ENCODE measurements around the gene TMEM86A.

The TMEM86A gene

DNA sequence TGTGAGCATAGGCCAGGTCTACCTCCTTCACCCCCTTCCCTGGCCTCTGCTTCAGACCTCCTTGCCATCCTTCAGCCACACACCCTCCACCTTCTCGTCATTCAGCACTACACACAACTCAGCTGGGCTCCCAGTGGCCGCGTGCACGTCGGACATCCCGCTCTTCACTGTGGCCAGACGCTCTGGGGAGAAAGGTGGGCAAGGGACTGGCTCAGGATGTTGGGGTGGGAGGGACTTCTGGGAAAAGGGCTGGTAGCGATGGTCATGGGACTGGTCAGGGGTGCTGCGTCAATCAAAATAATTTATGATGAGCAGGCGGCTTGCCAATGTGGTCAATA, 15.8 kb downstream of the TMEM86A start:
- Histone ChIP-seq H3K36me3 (replicated peaks) (no peaks in the 10 kb centered on the region), H3K4me3 (ENCODE audit: low read depth, low read length) (no peak overlapping the region), H3K27me3 (replicated peaks) (no peaks in the 10 kb centered on the region), H3K27ac (no peak overlapping the region)
- TF ChIP-seq, protein P1, sequence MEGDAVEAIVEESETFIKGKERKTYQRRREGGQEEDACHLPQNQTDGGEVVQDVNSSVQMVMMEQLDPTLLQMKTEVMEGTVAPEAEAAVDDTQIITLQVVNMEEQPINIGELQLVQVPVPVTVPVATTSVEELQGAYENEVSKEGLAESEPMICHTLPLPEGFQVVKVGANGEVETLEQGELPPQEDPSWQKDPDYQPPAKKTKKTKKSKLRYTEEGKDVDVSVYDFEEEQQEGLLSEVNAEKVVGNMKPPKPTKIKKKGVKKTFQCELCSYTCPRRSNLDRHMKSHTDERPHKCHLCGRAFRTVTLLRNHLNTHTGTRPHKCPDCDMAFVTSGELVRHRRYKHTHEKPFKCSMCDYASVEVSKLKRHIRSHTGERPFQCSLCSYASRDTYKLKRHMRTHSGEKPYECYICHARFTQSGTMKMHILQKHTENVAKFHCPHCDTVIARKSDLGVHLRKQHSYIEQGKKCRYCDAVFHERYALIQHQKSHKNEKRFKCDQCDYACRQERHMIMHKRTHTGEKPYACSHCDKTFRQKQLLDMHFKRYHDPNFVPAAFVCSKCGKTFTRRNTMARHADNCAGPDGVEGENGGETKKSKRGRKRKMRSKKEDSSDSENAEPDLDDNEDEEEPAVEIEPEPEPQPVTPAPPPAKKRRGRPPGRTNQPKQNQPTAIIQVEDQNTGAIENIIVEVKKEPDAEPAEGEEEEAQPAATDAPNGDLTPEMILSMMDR (IDR thresholded peaks at IDR 0.05; ENCODE audit: low read depth, low read length, missing control alignments), result no peak
- DNase-seq, result no peak
- in situ Hi-C loops (cut with HindIII; ENCODE audit: low pct_ligation_motif_present, low sequenced_read_pairs), result no loop called here

DNA sequence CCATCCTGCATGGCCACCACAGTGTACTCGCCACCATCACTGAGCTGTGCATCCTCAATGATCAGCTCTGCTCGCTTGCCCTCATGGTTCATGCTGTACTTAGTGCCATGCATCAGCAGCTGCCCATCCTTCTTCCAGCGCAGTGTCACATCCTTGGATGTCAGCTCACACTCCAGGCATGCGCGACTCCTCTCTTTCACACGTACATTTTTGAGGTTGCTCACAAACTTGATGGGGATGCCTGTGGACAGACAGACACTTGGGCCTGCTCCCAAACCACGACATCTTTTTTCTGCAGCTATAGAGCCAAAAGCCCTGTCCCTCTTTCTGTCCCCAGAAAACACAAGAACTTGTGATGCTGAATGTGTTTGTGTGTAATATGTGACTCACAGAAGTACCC, 16.9 kb downstream of the TMEM86A start:
- Histone ChIP-seq H3K36me3 (replicated peaks) (no peaks in the 10 kb centered on the region), H3K4me3 (ENCODE audit: low read depth, low read length) (no peak overlapping the region), H3K27ac (no peak overlapping the region), H3K27me3 (replicated peaks) (no peaks in the 10 kb centered on the region)
- TF ChIP-seq, protein P1 (IDR thresholded peaks at IDR 0.05; ENCODE audit: low read depth, low read length, missing control alignments), result no peak
- in situ Hi-C loops (cut with HindIII; ENCODE audit: low pct_ligation_motif_present, low sequenced_read_pairs), result no loop called here
- DNase-seq, result no peak

DNA sequence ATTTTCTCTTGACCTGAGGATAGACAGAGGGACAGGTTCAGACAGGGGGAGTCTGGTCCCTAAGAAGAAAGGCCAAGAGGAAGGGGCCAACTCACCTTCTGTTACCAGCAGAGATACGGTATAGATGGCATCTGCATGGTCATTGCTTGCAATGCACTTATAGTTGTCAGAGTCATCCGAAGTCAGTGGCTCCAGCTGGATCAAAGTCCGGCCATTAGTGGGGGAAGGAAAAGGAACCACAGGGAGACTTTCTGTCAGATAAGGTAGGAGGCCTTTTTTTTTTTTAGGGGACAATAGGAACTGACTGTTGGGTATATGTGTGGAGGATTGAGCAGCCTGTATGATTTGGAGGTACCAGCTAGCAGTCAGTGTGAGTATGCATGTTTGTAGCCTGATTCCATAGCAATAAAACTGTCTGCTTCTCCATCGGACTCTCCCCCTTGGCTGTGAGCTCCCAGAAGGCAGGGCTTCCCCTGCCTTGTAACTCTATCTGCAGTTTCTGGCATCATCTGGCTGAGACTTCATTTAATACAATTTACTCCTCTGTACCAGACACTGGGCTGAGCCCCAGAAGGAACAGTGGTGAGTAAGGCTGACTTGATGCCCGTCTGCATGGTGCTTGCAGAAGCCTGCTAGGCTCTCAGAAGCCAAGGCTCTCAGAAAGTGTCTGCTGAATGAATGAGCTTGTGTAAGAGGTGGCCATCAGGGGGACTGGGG, 21.7 kb downstream of the TMEM86A start:
- no peaks in the 10 kb centered on the region for H3K36me3 ChIP-seq (replicated peaks)
- H3K27me3 ChIP-seq (replicated peaks), result no peaks in the 10 kb centered on the region
- no peak overlapping the region for H3K4me3 ChIP-seq (ENCODE audit: low read depth, low read length)
- no peak for DNase-seq
- TF ChIP-seq, protein P1 (IDR thresholded peaks at IDR 0.05; ENCODE audit: low read depth, low read length, missing control alignments), result no peak
- no peak overlapping the region for H3K27ac ChIP-seq
- in situ Hi-C loops (cut with HindIII; ENCODE audit: low pct_ligation_motif_present, low sequenced_read_pairs), result no loop called here

DNA sequence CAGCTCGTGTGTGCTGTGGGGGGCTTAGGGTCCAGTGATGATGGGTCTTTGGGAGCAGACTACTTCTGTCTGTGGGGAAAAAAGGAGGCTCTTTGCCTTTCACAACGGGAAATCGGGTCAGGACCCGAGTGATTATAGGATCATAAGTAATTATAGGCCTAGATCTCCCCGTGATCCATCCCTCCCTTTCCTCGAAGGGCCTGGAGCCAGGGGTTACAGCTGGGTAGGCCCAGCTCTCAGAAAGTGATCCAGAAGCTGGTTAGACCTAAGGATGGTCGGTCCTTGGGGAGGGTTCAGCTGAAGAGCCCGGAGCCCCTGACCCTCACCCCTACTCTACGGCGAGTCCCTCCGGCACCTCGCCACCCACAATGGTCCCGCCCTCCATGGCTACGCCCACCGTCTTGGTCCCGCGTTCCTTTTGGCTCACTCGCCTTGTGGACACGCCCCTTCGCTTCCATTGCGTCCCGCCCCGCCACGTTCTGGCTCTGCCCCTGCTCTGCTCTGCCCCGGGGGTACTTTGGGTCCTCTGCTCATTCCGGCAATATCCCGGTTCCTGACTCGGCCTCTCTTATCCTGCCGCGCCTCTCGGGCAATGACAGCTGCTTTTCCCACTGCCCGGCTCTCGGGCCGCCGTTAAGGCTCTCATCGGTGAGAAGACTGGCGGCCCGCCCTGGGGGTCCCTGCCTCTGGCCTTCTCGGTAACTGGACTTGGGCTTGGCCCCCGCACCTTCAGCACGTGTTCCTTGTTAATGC, 22.4 kb downstream of the TMEM86A start:
- peak overlapping the region; percentile 66 for H3K4me3 ChIP-seq (ENCODE audit: low read depth, low read length)
- TF ChIP-seq, protein P1 (IDR thresholded peaks at IDR 0.05; ENCODE audit: low read depth, low read length, missing control alignments), result no peak
- H3K27ac ChIP-seq, result no peak overlapping the region
- DNase-seq, result peak; percentile 55
- no peaks in the 10 kb centered on the region for H3K36me3 ChIP-seq (replicated peaks)
- H3K27me3 ChIP-seq (replicated peaks), result no peaks in the 10 kb centered on the region
- in situ Hi-C loops (cut with HindIII; ENCODE audit: low pct_ligation_motif_present, low sequenced_read_pairs), result no loop called here

DNA sequence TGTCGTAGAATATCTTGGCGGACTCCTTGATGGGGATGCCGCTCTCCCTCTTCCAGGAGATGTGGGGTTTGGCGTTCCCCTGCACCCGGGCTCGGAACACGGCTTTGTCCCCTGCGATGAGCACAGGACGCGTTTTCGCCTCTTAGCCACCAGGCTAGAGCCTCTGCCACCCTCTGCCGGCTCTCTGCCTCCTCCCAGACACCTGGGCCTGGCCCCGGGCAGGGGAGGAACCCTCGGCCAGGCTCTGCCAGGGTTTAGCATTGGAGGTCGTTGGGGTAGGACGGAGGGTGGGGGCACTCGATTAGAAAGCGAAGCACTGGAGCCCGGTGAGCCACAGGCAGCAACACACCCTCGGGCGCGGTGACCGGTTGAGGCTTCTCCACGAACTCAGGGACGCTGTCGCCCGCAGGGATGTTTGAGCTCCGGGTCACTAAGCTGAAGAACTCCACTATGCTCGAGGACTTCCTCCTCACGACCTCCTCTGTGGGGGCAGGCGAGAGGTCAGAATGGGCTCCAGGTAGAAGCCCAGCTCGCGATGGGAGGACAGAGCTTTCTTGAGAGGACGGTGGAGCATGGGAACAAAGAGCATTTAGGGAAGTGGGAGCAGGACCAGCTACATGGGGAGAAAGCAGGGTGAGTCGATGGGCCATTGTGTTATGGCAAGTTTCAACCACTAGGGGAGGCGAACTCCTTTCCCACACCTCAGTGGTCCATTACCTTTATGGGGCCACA, 23.1 kb downstream of the TMEM86A start:
- Histone ChIP-seq H3K27me3 (replicated peaks) (no peaks in the 10 kb centered on the region), H3K4me3 (ENCODE audit: low read depth, low read length) (peak overlapping the region; percentile 66), H3K27ac (no peak overlapping the region), H3K36me3 (replicated peaks) (no peaks in the 10 kb centered on the region)
- DNase-seq, result peak; percentile 46
- TF ChIP-seq, protein P1 (IDR thresholded peaks at IDR 0.05; ENCODE audit: low read depth, low read length, missing control alignments), result peak; percentile 85
- in situ Hi-C loops (cut with HindIII; ENCODE audit: low pct_ligation_motif_present, low sequenced_read_pairs), result no loop called here
